Measurements from ENCODE around the gene ZNF2.

The ZNF2 gene

GRCh38 chr2:95231723-95232122, 66.1 kb downstream of the ZNF2 start:
- peak; percentile 89 for FAIRE-seq
- peak; percentile 66 for DNase-seq (ENCODE audit: insufficient read length, low spot score)
- TF ChIP-seq POLR2A (IDR thresholded peaks at IDR 0.05; ENCODE audit: low read depth, low read length): no peak

- FAIRE-seq: no peak
- DNase-seq (ENCODE audit: insufficient read length, low spot score): no peak
- TF ChIP-seq POLR2A (IDR thresholded peaks at IDR 0.05; ENCODE audit: low read depth, low read length): no peak
These were observed 66.6 kb downstream of the ZNF2 start for GRCh38 chr2:95232232-95232631.
